ENCODE results near the gene CSF1R. TPM values are rescaled to one million over a fixed set of nuclear protein-coding genes. Genes with fewer than 3 reads are reported as not detected.
"Not testable (repeated sequence)": the region's sequence is repeated elsewhere in the genome, so short reads cannot be mapped to it uniquely, and the experiment has no call there.

The CSF1R gene
- polyA plus RNA-seq, 1 of the 3 experiments (the other 2 are of a cell fraction) = 0.25 TPM

DNA sequence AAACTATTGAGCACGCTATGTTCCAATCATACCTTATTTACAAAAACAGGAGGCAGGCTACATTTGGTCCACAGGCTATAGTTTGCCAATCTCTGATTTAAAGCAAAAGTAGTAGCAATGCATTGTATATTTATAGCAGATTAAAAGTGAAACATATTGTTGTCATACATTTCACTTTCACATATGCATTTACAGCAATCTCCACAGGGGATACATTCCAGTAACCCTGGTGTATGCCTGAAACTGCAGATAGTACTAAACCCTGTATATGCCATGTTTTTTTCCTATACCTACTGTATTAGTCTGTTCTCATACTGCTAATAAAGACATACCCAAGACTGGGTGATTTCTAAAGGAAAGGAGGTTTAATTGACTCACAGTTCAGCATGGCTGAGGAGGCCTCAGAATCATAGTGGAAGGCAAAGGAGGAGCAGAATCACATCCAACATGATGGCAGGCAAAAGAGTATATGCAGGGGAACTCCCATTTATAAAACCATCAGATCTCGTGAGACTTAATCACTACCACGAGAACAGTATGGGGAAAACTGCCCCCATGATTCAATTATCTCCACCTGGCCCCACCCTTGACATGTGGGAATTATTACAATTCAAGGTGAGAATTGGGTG, 5.9 kb upstream of the CSF1R start:
- Histone ChIP-seq H2AFZ (ENCODE audit: low read depth) (no peak overlapping the region), H3K4me2 (no peak overlapping the region), H3K9me2 (no peaks in the 10 kb centered on the region), H3F3A (replicated peaks; ENCODE audit: insufficient read depth) (no peaks in the 10 kb centered on the region), H4K20me1 (ENCODE audit: insufficient read depth) (no peaks in the 10 kb centered on the region), H3K79me2 (ENCODE audit: insufficient read depth) (no peaks in the 10 kb centered on the region), H3K27me3 (ENCODE audit: insufficient read depth) (peaks cover 10% of the 10 kb centered on the region; the same call in 1 of the 2 replicates), H3K4me3 (ENCODE audit: low read depth in 2 of 2, low read length in 1 of 2) (no peak overlapping the region), H3K36me3 (replicated peaks in 1 of 2; ENCODE audit: control insufficient read depth in 1 of 2, insufficient read depth in 2 of 2, low read length in 1 of 2) (no peaks in the 10 kb centered on the region), H3K27ac (ENCODE audit: low read depth in 2 of 2, low read length in 1 of 2) (no peak overlapping the region), H3K4me1 (ENCODE audit: control insufficient read depth in 1 of 2, insufficient read depth in 2 of 2, low read depth in 1 of 2, low read length in 1 of 2) (no peaks in the 10 kb centered on the region), H3K9me3 (no peaks in the 10 kb centered on the region), H3K9ac (no peak overlapping the region)
- no peak for TF ChIP-seq EP300 (IDR thresholded peaks at IDR 0.05; ENCODE audit: borderline replicate concordance in 1 of 2, low read depth in 1 of 2, low read length in 1 of 2)
- TF ChIP-seq JUND (IDR thresholded peaks at IDR 0.05) = no peak
- TF ChIP-seq MEF2A (IDR thresholded peaks at IDR 0.05; ENCODE audit: borderline replicate concordance, low read depth) = no peak
- no peak for TF ChIP-seq TAF1 (IDR thresholded peaks at IDR 0.05; ENCODE audit: borderline replicate concordance, low read depth, low read length)
- no peak for TF ChIP-seq IRF3 (IDR thresholded peaks at IDR 0.05; ENCODE audit: low read depth, low read length)
- TF ChIP-seq ELF1 (IDR thresholded peaks at IDR 0.05) = no peak
- TF ChIP-seq, protein P1, sequence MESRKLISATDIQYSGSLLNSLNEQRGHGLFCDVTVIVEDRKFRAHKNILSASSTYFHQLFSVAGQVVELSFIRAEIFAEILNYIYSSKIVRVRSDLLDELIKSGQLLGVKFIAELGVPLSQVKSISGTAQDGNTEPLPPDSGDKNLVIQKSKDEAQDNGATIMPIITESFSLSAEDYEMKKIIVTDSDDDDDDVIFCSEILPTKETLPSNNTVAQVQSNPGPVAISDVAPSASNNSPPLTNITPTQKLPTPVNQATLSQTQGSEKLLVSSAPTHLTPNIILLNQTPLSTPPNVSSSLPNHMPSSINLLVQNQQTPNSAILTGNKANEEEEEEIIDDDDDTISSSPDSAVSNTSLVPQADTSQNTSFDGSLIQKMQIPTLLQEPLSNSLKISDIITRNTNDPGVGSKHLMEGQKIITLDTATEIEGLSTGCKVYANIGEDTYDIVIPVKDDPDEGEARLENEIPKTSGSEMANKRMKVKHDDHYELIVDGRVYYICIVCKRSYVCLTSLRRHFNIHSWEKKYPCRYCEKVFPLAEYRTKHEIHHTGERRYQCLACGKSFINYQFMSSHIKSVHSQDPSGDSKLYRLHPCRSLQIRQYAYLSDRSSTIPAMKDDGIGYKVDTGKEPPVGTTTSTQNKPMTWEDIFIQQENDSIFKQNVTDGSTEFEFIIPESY (IDR thresholded peaks at IDR 0.05; ENCODE audit: borderline replicate concordance, low read depth) = no peak
- WGBS (ENCODE audit: low lambda C conversion rate) = 78% methylated on average over 3 of the region's 3 CpGs
- DNase-seq = no peak
- POLR2A ChIA-PET = no interaction called here
- CTCF ChIA-PET = no interaction called here

DNA sequence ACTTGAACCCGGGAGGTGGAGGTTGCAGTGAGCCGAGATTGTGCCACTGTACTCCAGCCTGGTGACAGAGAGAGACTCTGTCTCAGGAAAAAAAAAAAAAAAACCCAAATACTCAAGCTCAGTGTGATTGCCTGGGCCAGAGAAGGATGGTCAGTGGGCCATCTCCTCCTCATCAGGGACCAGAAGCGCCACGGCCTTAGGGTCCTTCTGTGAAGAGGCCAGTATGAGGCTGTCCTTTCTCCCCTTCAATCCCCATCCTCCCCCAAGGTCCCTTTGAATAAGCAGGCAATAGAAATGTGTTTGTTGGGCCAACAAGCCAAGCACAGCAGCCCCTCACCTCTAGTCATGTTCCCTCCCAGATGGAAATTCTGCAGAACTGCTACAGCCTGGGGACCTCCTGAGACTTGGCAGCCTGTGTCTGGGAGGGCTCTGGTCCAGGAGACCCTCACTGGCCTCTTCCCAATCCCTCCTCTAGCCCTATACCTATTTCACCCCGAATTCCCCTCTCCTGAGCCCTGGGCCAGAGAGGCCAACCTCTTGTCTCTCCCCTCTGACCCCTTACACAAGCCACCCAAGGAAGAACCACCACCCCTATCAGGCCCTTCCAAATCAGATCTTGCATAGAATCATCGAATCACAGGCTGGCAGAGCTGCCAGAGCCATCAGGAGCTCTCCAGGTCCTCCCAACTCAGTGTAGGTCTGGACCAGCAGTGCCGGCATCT, 1.0 kb downstream of the CSF1R start:
- Histone ChIP-seq H2AFZ (ENCODE audit: low read depth) (no peak overlapping the region), H3K9ac (no peak overlapping the region), H3F3A (replicated peaks; ENCODE audit: insufficient read depth) (no peaks in the 10 kb centered on the region), H3K4me3 (ENCODE audit: low read depth in 2 of 2, low read length in 1 of 2) (no peak overlapping the region), H3K36me3 (replicated peaks in 1 of 2; ENCODE audit: control insufficient read depth in 1 of 2, insufficient read depth in 2 of 2, low read length in 1 of 2) (no peaks in the 10 kb centered on the region), H3K9me2 (no peaks in the 10 kb centered on the region), H3K79me2 (ENCODE audit: insufficient read depth) (no peaks in the 10 kb centered on the region), H3K9me3 (no peaks in the 10 kb centered on the region), H3K4me2 (no peak overlapping the region), H3K27me3 (ENCODE audit: insufficient read depth) (peaks cover 10% of the 10 kb centered on the region; the same call in 1 of the 2 replicates), H3K4me1 (ENCODE audit: control insufficient read depth in 1 of 2, insufficient read depth in 2 of 2, low read depth in 1 of 2, low read length in 1 of 2) (no peaks in the 10 kb centered on the region; a peak in 1 of 4 replicates), H4K20me1 (ENCODE audit: insufficient read depth) (no peaks in the 10 kb centered on the region), H3K27ac (ENCODE audit: low read depth in 2 of 2, low read length in 1 of 2) (no peak overlapping the region)
- no peak for DNase-seq
- 65% methylated on average over 7 of the region's 7 CpGs for WGBS (ENCODE audit: low lambda C conversion rate)
- POLR2A ChIA-PET = no interaction called here
- CTCF ChIA-PET = no interaction called here
- TF ChIP-seq EZH2phosphoT487 (IDR thresholded peaks at IDR 0.05; ENCODE audit: borderline replicate concordance, low read depth) = no peak
- TF ChIP-seq FOSL2 (IDR thresholded peaks at IDR 0.05; ENCODE audit: borderline replicate concordance, low read depth) = no peak
- no peak for TF ChIP-seq RFX5 (IDR thresholded peaks at IDR 0.05; ENCODE audit: low read length)
- no peak for TF ChIP-seq TCF12 (IDR thresholded peaks at IDR 0.05)
- TF ChIP-seq RXRA (IDR thresholded peaks at IDR 0.05; ENCODE audit: borderline replicate concordance, low read depth) = no peak
- no peak for TF ChIP-seq GABPA (IDR thresholded peaks at IDR 0.05; ENCODE audit: low read depth)
- TF ChIP-seq POLR2AphosphoS5 (IDR thresholded peaks at IDR 0.05; ENCODE audit: low read depth, low read length) = no peak

DNA sequence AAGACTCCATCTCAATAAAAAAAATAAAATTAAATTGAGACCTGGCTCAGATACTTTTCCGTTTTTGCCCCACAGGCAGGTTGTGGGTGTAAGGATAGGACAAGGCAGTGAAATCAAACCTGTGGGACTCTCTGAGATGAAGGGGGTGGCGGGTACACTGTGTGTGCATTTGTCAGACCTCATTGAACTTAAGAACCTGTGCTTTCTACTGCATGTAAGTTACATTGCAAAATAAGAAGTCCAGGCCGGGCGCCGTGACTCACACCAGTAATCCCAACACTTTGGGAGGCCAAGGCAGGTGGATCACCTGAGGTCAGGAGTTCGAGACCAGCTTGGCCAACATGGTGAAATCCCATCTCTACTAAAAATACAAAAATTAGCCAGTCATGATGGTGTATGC, 1.6 kb downstream of the CSF1R start:
- H2AFZ ChIP-seq (ENCODE audit: low read depth); H3K36me3 ChIP-seq (replicated peaks in 1 of 2; ENCODE audit: control insufficient read depth in 1 of 2, insufficient read depth in 2 of 2, low read length in 1 of 2); H3K27me3 ChIP-seq (ENCODE audit: insufficient read depth); H3K79me2 ChIP-seq (ENCODE audit: insufficient read depth); H3K9me2 ChIP-seq; H3K4me2 ChIP-seq; DNase-seq; H3K9me3 ChIP-seq; H3K9ac ChIP-seq; POLR2A ChIA-PET; CTCF ChIA-PET; H4K20me1 ChIP-seq (ENCODE audit: insufficient read depth); H3K4me1 ChIP-seq (ENCODE audit: control insufficient read depth in 1 of 2, insufficient read depth in 2 of 2, low read depth in 1 of 2, low read length in 1 of 2); H3F3A ChIP-seq (replicated peaks; ENCODE audit: insufficient read depth); H3K4me3 ChIP-seq (ENCODE audit: low read depth in 2 of 2, low read length in 1 of 2); H3K27ac ChIP-seq (ENCODE audit: low read depth in 2 of 2, low read length in 1 of 2): not testable (repeated sequence)
- 85% methylated on average over 6 of the region's 6 CpGs for WGBS (ENCODE audit: low lambda C conversion rate)
